Stimulated activated CD8-positive, alpha-beta memory T cell treated with anti-CD3 and anti-CD28 coated beads, Interleukin-2, amount 100 ng/mL, for 1 hour (primary cell): ENCODE measurements around the gene SLC7A14.

Source experiments
- DNase-seq, 2 donors: peaks; one replicate each; pipeline ENCODE4 v3.0.0-alpha.2; 2020; ENCODE audit warnings: low read depth in 2 of 2

The SLC7A14 gene

DNA sequence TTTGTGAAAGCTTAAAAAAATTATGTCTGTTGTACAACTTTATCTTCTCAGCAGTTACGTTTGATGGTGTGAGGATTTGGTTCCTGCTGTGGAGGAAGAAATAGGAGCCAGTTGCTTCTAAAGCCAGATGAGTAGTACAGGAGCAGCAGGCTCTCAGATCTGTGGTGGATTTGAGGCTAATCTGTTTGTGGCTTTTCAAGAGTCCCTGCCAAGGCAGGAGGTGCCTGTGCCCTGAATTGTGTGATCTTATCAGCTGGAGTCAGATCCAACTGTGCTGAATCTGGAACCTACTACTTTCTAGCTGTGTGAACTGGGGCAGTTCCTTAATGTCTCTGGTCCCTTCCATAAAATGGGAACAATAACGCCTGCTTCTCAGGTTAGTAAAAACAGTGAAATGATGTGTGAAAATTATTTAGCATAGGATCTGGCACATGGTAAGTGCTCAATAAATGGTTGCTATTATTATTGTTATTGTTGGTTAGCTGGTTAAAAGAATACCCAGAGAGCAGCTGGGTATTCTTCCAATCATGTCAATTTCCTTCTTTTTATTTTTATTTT lies 159.6 kb downstream of the SLC7A14 start:
- no peak for DNase-seq

DNA sequence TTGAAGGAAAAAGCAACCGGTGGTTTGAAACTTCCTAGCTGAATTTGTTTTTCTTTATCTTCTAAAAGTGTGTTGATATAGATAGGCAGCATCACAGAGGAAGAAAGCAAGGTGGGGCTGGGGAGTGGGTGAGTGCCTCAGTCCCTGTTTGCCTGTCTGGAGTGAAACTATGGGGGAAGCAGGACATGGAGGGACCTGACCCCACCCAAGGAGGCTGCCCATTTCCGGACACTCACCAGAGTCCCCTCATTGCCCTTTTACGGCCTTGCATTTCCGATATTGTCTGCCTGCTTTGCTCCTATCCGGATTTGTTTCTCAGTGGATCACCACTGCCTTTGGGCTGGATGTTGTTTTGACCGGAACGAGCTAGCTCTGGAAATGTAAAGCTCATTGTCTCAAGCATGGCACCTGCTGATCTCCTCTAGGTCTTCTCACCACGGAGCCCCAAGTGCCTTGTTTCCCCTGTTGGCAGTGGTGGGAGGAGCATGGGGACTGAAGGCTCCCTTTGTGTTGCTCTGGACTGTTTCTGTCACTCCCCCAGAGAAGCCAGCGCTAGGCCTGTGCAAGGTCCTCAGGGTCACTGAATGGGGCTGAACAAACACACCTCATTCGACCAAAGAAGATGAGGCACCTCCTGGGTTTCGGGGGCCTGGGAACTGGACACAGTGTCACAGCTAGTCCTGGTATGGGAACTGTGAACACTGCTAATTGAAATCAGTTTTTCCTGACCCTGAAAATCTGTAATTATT lies 160.2 kb downstream of the SLC7A14 start:
- DNase-seq = no peak

DNA sequence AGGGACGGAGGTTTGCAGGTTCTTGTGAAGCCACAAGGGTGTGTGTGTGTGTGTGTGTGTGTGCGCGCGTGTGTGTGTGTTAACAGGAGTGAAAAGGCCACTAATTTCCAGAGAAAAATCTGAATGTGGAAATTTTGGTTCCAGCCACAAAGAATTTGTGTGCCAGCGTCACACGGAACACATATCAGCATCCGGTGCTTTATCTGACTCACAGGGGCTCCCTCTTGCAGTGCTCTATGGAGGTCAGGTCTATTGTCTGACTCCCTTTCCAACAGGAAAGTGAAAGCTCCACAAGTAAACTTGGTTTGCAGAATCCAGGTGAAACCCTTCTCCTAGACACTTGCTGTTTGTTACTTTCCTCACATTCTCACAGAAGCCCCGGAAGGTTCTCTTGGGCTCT lies 161.0 kb downstream of the SLC7A14 start:
- no peak for DNase-seq

DNA sequence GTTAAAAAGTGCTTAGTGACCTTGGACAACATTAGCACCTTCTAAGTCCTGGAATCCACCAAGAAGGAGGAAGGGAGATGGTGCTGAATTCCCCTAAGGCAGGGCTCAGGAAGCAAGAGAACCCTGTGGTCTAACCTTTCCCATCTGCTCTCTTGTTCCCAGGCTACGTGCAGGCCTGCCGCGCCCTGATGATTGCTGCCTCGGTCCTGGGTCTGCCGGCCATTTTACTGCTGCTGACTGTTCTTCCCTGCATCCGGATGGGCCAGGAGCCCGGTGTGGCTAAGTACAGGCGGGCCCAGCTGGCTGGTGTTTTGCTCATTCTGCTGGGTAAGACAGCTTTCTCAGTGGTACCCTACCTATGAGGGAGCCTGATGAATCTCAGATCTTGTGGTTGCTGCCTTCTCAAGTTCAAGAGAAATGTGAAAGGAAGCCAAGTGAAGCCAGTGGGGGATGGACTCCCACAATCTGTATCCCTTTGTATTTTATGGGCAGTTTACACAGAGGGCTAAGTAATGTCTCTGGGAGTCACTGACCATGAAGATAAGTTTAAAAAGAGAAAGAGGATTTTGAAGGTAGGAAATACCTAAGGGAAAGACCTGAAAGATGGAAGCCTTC lies 162.8 kb downstream of the SLC7A14 start:
- no peak for DNase-seq

DNA sequence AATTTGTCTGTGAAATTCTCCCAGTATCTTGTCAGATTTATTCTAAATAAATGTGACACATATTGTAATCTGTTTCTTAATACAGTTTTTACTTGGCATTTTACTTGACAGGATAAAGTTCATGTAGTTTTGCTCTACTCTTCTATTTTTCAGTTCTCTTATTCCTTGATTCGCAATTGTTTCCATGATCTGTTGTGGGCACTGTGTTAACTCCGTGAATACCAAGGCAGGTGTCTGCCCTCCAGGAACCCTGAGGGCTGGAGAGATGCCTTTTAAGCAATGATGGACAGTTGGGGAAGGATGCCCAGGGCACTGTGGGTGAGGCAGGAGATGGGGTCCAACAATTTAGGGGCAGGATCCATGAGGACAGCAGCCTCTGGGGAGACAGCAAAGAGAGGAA lies 164.1 kb downstream of the SLC7A14 start:
- no peak for DNase-seq

DNA sequence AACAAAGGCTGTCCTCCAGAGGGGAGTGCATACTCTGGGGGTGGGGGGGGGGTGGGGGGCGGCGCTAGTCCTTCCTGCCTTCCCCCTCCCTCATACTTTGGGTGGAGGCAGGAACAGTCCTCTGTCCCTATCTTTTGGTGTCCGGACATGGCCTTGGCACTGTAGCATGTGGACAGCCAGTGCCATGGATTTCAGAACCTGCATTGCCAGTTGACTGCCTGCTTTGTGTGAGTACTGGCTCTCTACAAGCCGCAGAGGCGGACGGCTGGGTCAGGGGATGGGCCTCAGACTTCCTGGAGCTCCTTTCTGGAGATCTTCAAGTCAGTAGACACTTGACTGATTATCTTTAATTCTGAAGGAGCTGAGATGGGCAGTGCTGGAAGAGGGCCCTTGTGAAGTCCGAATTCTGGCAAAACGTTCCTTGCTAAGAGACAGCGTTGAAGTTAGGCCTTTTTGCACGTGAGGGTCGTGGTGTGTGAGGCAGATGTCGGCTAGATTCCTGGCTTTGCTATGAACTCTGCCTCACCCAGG lies 164.7 kb downstream of the SLC7A14 start:
- no peak for DNase-seq

DNA sequence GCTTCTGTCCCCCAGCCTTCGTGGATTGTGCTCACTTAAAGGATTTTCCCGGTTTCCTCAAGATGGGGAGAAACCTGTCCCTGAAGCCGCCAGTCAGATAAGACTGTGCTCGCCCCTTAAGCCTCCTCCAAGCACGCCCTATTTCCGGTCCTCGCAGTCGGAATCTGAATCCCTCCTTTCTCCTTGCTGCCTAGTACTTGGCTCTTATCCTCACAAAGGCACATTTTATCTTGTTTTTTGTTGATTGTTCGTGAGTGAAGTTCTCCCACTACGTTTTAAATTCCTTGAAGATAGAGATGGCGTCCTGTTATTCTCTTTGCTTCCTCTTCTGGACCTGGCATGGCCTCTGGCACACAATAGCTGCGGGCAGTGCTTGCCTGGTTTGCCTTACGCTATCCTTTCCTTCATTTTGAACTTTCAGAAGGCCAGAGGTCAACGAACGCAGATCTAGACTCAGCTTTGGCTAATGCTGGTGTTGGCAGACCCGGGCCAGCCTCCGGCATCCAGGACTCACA lies 165.5 kb downstream of the SLC7A14 start:
- no peak for DNase-seq

DNA sequence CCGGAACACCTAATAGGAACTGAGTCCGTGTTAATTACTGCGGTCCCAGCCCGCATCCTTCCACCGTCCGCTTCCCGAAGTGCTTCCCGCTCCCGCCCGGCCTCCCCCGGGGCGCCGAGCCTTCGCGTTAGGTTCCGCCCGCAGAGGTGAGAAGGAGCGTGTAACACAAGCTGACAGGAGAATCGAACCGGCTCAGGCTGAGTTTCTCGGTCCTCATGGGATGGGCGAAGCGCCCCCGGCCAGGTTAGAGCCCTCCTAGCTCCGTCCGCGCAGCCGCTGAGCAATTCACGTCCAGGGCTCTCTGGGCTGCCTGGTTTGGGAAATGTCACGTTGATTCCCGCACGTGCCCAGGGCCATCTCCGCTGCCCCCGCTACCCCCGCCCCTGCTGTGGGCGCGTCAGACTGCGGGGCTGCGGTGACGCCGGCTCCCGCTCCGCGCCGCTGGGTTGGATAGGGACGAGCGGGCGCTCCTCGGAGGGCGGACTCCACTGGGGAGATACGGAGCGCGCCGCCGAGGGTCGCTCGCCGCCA lies 166.3 kb downstream of the SLC7A14 start:
- DNase-seq = no peak

DNA sequence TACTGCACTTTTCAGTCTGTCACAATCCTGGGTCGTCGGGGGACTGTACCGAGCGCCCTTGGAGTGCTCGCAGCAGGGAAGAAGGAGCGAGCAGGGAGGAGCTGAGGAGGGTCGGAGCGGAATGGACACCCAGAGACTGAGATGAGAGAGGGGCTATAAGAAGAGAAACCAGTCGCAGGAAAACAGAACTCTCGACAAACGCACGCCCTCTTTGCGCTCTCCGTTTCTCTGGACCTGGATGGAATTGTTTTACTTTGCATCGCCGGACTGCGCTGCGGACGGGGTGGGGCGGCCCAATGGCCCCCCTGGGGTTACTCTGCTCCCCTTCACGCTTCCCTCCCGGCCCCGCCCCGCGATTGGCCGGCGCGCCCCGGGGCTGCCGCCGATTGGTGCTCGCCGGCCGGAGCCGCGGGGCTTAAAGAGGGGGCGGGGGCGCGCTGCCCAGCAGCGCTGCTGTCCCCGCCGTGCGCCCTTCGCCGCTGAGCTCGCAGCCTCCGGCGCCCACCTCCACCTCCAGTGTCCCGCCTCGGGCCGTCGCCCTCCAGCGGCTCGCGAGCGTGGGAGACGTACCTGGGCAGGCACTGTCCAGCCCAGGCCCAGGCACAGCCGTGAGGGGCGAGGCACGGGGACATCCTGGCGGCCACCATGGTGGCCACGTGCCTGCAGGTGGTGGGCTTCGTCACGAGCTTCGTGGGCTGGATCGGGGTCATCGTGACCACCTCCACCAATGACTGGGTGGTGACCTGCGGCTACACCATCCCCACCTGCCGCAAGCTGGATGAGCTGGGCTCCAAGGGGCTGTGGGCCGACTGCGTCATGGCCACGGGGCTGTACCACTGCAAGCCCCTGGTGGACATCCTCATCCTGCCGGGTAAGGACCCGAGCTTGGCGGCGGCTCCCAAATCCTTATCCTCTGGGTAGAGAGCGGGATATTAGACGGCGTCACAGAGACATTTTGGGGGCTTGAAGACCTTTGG lies 167.2 kb downstream of the SLC7A14 start, which contains the start of gene CLDN11:
Gene CLDN11 (plus strand): TSS at position 447 of the 977 bp plus-strand sequence. CDS start 199 bp downstream, at position 646.
- DNase-seq = no peak

DNA sequence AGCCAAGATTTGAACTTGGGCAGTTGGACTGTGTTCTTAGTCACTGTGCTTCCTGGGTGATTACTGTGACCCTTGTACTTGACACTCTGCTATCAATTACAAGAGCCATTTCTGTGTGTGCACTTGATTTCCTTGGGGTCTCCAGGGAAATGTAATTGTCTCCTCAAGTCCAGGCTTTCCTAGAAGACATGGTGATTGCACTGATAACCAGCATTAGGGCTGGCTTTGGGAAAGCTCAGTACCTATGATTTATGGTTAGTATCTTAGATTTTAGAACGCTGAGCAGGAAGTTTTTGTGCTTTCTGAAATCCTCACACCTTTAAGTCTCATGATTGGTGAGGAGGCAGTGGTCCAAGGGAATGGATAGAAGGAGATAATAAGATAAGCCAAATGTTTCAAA lies 168.8 kb downstream of the SLC7A14 start:
- DNase-seq = no peak

DNA sequence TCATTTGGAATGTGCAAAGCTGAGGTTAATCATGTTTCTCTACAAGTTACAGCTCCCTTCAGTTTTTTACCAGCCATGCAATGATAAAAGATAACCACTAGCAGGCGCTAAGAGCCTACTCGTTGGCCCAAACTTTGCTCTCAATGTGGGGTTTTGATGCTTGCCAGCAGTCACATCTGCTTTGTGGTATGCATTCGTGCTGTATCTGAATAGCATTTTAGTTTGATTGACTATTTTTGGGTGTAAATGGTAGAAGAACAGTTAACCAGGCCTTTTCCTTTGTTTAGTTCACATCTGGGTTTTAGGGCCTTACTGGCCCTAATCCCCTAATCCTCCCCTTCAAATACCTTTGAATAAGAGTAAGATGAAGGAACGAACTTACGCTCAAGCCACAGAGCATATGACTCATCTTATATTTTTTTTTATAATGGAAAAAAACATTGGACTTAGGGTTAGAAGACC lies 171.6 kb downstream of the SLC7A14 start:
- DNase-seq = no peak

DNA sequence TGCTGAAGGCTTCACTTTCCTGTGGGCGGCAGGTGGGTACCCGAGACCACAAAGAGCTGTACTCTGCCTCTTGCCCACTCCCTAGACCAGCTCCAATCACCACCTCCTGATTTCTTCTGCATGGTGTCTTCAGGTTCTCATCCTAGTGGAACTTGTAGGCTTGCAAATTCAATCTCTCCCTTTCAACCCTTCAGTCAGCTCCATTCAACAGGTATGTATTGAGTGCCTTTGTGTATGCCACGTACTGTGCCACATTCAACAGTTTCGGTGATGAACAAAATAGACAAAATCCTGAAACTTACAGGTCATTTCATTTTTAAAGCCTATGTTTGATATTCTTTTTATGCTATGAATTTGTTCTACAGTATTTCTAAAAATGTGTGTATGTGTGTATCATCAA lies 172.6 kb downstream of the SLC7A14 start:
- no peak for DNase-seq

DNA sequence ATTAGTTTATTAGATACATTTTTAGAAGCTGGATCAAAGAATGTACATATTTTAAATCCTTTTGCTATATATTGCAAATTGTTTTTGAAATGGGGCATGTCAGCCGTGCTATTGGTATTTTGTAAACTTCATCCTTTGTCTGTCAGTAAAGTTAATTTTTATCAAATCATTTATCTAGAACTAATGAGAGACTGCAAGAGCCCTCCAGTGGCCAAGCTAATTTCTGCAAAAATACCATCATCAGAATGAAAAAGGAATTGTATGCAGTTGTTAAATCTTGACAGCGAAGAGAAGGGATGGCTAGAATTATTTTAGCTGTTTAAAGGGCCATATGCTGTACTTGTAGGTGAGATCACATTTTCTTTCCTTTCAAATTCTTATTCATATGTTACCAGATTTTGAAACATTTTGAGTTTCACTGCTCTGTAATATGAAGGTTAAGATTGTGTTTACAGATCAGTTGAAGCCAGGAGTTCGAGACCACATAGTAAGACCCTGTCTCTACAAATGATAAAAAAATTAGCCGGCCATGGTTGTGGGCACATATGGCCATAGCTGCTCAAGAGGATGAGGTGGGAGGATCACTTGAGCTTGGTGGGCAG lies 175.3 kb downstream of the SLC7A14 start:
- DNase-seq = no peak
